ENCODE results near the gene PARP6.

DNA sequence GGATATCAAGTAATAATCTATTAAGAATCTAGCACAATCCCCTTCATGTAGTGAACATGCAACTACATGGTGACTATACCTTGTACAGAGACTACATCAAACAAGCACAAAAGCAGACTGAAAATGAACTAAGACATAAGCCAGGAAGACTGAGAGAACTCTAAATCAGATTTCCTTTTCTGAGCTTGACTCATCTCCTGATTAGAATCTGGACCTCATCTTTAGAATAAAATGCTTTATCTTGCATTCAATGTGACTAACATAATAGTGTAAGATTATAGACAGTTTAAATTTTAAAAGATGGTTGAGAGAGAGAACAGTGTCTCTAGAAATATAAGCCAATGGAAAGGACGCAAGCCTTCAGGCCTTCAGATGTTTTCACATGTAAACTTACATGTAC, 23.8 kb downstream of the PARP6 start:
- TF ChIP-seq, protein P1, sequence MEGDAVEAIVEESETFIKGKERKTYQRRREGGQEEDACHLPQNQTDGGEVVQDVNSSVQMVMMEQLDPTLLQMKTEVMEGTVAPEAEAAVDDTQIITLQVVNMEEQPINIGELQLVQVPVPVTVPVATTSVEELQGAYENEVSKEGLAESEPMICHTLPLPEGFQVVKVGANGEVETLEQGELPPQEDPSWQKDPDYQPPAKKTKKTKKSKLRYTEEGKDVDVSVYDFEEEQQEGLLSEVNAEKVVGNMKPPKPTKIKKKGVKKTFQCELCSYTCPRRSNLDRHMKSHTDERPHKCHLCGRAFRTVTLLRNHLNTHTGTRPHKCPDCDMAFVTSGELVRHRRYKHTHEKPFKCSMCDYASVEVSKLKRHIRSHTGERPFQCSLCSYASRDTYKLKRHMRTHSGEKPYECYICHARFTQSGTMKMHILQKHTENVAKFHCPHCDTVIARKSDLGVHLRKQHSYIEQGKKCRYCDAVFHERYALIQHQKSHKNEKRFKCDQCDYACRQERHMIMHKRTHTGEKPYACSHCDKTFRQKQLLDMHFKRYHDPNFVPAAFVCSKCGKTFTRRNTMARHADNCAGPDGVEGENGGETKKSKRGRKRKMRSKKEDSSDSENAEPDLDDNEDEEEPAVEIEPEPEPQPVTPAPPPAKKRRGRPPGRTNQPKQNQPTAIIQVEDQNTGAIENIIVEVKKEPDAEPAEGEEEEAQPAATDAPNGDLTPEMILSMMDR (IDR thresholded peaks at IDR 0.05) = no peak
- no peak for TF ChIP-seq RAD21 (IDR thresholded peaks at IDR 0.05; ENCODE audit: low read length)
- TF ChIP-seq, protein P2, sequence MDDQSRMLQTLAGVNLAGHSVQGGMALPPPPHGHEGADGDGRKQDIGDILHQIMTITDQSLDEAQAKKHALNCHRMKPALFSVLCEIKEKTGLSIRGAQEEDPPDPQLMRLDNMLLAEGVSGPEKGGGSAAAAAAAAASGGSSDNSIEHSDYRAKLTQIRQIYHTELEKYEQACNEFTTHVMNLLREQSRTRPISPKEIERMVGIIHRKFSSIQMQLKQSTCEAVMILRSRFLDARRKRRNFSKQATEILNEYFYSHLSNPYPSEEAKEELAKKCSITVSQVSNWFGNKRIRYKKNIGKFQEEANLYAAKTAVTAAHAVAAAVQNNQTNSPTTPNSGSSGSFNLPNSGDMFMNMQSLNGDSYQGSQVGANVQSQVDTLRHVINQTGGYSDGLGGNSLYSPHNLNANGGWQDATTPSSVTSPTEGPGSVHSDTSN (IDR thresholded peaks at IDR 0.05) = 0 out of 2 replicates have a peak, but pooled peaks have one; percentile 29
- TF ChIP-seq, protein P3, sequence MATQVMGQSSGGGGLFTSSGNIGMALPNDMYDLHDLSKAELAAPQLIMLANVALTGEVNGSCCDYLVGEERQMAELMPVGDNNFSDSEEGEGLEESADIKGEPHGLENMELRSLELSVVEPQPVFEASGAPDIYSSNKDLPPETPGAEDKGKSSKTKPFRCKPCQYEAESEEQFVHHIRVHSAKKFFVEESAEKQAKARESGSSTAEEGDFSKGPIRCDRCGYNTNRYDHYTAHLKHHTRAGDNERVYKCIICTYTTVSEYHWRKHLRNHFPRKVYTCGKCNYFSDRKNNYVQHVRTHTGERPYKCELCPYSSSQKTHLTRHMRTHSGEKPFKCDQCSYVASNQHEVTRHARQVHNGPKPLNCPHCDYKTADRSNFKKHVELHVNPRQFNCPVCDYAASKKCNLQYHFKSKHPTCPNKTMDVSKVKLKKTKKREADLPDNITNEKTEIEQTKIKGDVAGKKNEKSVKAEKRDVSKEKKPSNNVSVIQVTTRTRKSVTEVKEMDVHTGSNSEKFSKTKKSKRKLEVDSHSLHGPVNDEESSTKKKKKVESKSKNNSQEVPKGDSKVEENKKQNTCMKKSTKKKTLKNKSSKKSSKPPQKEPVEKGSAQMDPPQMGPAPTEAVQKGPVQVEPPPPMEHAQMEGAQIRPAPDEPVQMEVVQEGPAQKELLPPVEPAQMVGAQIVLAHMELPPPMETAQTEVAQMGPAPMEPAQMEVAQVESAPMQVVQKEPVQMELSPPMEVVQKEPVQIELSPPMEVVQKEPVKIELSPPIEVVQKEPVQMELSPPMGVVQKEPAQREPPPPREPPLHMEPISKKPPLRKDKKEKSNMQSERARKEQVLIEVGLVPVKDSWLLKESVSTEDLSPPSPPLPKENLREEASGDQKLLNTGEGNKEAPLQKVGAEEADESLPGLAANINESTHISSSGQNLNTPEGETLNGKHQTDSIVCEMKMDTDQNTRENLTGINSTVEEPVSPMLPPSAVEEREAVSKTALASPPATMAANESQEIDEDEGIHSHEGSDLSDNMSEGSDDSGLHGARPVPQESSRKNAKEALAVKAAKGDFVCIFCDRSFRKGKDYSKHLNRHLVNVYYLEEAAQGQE (IDR thresholded peaks at IDR 0.05; ENCODE audit: low read depth, low read length) = no peak
- peak; percentile 41 for TF ChIP-seq TCF12 (IDR thresholded peaks at IDR 0.05)
- TF ChIP-seq EP300 (IDR thresholded peaks at IDR 0.05; ENCODE audit: borderline replicate concordance in 1 of 2, low read depth in 1 of 2, low read length in 1 of 2) = no peak
- TF ChIP-seq EZH2phosphoT487 (IDR thresholded peaks at IDR 0.05; ENCODE audit: borderline replicate concordance, low read depth) = no peak
- TF ChIP-seq CHD2 (IDR thresholded peaks at IDR 0.05; ENCODE audit: low read length, partially characterized antibody) = no peak

Measured in SK-N-SH (cell line).